ENCODE measurements around the gene ZNF646. TPM values are rescaled to one million over a fixed set of nuclear protein-coding genes. Genes with fewer than 3 reads are reported as not detected.
A peak's percentile ranks its signal among the peaks of the same experiment; 100 is the strongest.

The ZNF646 gene
- total and polyA plus RNA-seq, 2 of the 13 experiments (the other 11 are each of a cell fraction or from before 2014, with no cell fraction given), result 3.4 to 10.9 TPM

DNA sequence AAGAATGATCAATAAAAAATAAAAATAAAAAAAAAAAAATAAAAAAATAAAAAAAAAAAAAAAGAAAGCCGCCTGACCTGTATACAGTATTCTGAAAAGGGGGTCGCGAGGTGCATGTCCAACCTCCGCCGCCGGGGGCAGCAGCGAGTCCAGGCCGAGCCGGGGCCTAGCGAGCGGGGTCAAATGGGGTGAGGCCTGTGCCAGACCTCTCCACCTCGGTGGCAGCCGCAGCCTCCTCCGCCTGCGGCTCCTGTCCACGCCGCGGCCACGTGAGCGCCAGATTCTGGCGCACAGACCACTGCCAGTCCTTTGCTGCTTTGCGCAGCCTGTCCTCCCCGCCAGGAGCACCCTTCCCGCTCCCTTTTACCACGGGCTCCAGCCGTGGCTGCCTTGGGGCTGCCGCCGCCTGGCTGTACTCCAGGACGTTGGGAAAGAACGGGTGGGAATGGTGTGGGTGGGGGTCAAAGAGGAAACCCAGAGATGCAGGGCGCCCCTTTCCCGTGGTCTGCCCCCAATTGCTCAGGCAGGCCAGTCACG is 31.5 kb downstream of the ZNF646 start (continued):
- TF ChIP-seq GABPB1 (CRISPR knock-in tag; IDR thresholded peaks at IDR 0.05), result peak; percentile 89
- TF ChIP-seq HIVEP1 (CRISPR knock-in tag; IDR thresholded peaks at IDR 0.05), result peak; percentile 93
- no peak for TF ChIP-seq HHEX (CRISPR knock-in tag; IDR thresholded peaks at IDR 0.05)
- TF ChIP-seq, protein P1, sequence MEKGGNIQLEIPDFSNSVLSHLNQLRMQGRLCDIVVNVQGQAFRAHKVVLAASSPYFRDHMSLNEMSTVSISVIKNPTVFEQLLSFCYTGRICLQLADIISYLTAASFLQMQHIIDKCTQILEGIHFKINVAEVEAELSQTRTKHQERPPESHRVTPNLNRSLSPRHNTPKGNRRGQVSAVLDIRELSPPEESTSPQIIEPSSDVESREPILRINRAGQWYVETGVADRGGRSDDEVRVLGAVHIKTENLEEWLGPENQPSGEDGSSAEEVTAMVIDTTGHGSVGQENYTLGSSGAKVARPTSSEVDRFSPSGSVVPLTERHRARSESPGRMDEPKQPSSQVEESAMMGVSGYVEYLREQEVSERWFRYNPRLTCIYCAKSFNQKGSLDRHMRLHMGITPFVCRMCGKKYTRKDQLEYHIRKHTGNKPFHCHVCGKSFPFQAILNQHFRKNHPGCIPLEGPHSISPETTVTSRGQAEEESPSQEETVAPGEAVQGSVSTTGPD (CRISPR knock-in tag; IDR thresholded peaks at IDR 0.05), result peak; percentile 99
- TF ChIP-seq PTBP1 (IDR thresholded peaks at IDR 0.05; ENCODE audit: low read depth, low read length, poor library complexity, severe bottlenecking), result peak; percentile 81
- peak; percentile 81; the same call in 1 of the 2 replicates for TF ChIP-seq SATB2 (CRISPR knock-in tag; IDR thresholded peaks at IDR 0.05)
- peak; percentile 88 for TF ChIP-seq FOXA3 (CRISPR knock-in tag; IDR thresholded peaks at IDR 0.05)
- peak; percentile 60 for TF ChIP-seq POLR2AphosphoS5 (IDR thresholded peaks at IDR 0.05; ENCODE audit: low read depth, low read length)
- TF ChIP-seq ZBTB8A (CRISPR knock-in tag; IDR thresholded peaks at IDR 0.05; ENCODE audit: borderline replicate concordance, low read depth), result no peak
- TF ChIP-seq, protein P2, sequence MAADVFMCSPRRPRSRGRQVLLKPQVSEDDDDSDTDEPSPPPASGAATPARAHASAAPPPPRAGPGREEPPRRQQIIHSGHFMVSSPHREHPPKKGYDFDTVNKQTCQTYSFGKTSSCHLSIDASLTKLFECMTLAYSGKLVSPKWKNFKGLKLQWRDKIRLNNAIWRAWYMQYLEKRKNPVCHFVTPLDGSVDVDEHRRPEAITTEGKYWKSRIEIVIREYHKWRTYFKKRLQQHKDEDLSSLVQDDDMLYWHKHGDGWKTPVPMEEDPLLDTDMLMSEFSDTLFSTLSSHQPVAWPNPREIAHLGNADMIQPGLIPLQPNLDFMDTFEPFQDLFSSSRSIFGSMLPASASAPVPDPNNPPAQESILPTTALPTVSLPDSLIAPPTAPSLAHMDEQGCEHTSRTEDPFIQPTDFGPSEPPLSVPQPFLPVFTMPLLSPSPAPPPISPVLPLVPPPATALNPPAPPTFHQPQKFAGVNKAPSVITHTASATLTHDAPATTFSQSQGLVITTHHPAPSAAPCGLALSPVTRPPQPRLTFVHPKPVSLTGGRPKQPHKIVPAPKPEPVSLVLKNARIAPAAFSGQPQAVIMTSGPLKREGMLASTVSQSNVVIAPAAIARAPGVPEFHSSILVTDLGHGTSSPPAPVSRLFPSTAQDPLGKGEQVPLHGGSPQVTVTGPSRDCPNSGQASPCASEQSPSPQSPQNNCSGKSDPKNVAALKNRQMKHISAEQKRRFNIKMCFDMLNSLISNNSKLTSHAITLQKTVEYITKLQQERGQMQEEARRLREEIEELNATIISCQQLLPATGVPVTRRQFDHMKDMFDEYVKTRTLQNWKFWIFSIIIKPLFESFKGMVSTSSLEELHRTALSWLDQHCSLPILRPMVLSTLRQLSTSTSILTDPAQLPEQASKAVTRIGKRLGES (CRISPR knock-in tag; IDR thresholded peaks at IDR 0.05; ENCODE audit: borderline replicate concordance), result peak; percentile 100
- TF ChIP-seq, protein P3, sequence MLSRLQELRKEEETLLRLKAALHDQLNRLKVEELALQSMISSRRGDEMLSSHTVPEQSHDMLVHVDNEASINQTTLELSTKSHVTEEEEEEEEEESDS (CRISPR knock-in tag; IDR thresholded peaks at IDR 0.05; ENCODE audit: borderline replicate concordance), result peak; percentile 92
- no peak; the same call in 1 of the 2 replicates for TF ChIP-seq SRF (IDR thresholded peaks at IDR 0.05; ENCODE audit: low read depth, low read length)
- TF ChIP-seq, protein P4, sequence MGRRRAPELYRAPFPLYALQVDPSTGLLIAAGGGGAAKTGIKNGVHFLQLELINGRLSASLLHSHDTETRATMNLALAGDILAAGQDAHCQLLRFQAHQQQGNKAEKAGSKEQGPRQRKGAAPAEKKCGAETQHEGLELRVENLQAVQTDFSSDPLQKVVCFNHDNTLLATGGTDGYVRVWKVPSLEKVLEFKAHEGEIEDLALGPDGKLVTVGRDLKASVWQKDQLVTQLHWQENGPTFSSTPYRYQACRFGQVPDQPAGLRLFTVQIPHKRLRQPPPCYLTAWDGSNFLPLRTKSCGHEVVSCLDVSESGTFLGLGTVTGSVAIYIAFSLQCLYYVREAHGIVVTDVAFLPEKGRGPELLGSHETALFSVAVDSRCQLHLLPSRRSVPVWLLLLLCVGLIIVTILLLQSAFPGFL (CRISPR knock-in tag; IDR thresholded peaks at IDR 0.05), result no peak
- peak; percentile 75 for TF ChIP-seq HNF4A (CRISPR knock-in tag; IDR thresholded peaks at IDR 0.05)
- peak; percentile 86 for TF ChIP-seq ZNF446 (CRISPR knock-in tag; IDR thresholded peaks at IDR 0.05)
- TF ChIP-seq, protein P5, sequence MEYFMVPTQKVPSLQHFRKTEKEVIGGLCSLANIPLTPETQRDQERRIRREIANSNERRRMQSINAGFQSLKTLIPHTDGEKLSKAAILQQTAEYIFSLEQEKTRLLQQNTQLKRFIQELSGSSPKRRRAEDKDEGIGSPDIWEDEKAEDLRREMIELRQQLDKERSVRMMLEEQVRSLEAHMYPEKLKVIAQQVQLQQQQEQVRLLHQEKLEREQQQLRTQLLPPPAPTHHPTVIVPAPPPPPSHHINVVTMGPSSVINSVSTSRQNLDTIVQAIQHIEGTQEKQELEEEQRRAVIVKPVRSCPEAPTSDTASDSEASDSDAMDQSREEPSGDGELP (IDR thresholded peaks at IDR 0.05; ENCODE audit: borderline replicate concordance, low read depth), result peak; percentile 54; the same call in 1 of the 2 replicates
- TF ChIP-seq NR2F1 (CRISPR knock-in tag; IDR thresholded peaks at IDR 0.05), result peak; percentile 91 to 92
- TF ChIP-seq REL (CRISPR knock-in tag; conservative IDR thresholded peaks at IDR 0.05), result peak; percentile 68; the same call in 1 of the 2 replicates
- TF ChIP-seq ZNF441 (CRISPR knock-in tag; IDR thresholded peaks at IDR 0.05; ENCODE audit: borderline replicate concordance), result peak; percentile 95
- TF ChIP-seq ZMAT3 (CRISPR knock-in tag; conservative IDR thresholded peaks at IDR 0.05), result peak; percentile 99
- no peak; the same call in 1 of the 2 replicates for TF ChIP-seq ZNF605 (CRISPR knock-in tag; IDR thresholded peaks at IDR 0.05)
- TF ChIP-seq ZNF232 (CRISPR knock-in tag; IDR thresholded peaks at IDR 0.05; ENCODE audit: borderline replicate concordance), result peak; percentile 97
- peak; percentile 96 for TF ChIP-seq CBFB (CRISPR knock-in tag; IDR thresholded peaks at IDR 0.05)
